ENCODE measurements around the gene TMEM222.

The TMEM222 gene

DNA sequence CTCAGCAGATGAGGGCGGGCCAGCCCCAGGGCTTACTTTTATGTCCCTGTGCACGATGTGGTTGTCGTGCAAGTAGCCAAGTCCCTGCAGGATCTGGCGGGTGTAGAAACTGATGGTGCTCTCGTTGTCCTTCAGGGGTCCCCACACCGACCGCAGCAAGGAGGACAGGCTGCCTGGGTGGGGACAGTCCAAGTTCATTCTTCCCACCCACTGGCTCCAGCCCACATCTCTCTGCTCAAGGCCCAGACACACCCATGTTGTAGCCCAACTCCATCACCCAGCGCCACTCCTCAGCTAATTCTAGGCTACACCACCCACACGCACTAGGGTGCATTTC is 37.8 kb downstream of the TMEM222 start:
- no peak for DNase-seq (ENCODE audit: low read depth in 2 of 2)

DNA sequence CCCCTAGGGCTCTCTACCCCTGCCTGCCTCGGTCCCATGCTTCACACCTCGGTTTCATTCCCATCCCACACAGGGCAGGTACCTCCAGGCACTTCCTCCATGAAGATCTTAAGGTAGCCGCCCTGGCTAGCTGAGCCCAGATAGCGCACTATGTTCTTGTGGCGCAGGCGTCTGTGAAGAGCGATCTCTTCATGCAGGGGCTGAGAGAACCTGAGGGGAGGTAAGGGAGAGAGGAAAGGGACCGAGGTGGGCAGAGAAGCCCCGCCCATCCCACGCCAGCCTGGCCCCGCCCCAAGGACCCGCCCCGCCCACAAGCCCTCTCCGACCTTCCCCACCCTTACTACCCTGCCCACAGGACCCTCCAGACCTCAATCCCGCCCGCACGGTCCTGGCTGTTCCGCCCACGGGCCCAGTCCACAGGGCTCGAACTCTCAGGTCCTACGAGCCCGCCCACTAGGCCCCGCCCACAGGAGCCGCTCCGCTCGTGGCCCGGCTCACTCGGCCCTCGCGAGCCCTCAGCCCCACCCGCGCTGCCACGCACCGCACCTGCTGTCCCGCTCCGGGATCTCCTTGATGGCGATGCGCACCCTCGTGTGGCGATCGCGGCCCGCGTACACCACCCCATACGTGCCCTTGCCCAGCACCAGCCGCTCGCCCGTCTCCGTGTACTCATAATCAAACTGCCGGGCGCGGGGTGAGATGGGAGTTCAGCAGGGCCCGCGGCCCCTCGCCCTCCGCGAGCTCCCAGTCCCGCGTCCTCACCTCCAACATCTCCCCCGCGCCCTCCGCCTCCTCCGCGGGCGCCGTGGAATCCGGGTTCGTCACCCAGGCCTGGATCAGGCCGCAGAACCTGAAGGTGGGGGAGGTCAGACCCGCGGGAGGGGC is 38.4 kb downstream of the TMEM222 start:
- DNase-seq (ENCODE audit: low read depth in 2 of 2), result no peak

DNA sequence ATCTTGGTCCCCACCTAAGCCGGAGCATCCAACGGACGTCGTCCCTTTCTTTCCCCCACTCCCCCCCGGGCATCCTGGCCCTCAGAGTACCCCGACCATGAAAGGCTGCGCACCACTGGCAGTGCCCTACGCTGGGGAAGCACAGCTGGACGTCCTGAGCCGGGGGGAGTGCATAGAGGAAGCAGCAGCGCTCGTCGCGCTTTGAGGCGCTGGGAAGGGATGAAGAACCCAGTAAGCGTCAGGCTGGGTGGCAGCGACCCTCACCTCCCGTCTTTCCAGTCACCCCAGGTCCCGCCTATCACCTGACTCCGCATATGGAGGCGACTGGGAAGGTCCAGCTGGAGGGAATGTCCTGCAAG is 39.1 kb downstream of the TMEM222 start:
- no peak for DNase-seq (ENCODE audit: low read depth in 2 of 2)

DNA sequence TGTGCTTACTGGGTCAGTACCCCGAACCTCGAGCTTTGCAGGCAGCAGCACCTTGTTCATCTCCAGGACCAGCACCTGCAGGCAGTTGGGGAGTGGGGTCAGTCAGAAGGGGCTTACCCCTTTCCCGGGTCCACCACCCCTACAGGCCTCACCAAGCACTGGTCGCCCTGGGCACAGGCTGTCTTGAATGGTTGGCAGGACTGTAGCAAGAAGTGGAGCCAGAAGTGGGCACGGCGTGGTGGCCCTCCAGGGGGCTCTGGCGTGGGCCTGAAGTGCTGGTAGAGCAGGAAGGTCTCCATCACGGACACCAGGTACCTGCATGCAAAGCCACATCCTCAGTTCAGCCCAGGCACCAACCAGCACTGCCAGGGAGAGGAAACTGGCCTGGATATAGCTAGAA is 39.6 kb downstream of the TMEM222 start:
- no peak for DNase-seq (ENCODE audit: low read depth in 2 of 2)

DNA sequence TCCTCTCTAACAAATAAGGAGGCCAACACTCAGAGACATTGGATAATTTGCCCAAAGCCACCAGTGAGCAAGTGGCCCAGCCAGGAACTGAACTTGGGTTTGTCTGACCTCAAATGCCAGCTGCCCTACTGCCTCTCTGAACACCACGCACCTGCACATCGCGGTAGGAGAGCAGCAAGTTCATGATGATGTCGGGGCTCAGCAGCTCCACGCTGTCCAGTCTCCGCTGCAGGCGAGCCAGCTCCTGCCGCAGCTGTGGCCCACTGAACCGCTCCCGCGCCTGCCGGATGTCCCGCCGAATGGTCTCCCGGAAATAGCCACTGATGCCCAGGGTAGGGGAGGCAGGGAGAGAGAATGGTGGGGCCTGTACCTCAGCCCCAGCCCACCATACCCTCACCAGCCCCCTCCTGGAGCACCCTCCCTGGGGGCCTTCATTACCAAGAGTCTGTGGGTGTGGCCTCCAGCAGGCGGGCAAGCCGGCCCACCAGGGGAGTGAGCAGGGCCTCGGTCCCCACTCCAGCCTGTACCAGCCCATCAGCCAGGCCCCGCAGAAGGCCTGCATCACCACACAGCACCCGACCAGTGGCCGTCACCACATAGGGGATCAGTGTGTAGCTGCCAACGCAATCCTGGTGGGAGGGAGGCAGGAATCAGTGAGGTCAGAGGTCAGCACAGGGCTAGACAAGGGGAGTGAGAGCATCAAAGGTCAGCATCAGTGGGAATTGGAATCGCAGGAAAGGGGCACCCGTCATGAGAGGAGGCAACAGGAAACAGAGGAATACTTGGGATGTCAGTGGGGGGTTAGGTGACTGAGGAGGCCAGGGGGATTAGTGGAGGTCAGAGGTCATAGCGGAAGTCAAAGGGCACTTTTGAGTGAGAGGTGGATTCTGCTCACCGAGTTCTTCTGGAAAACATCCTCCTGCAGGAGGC is 42.1 kb downstream of the TMEM222 start:
- no peak for DNase-seq (ENCODE audit: low read depth in 2 of 2)

DNA sequence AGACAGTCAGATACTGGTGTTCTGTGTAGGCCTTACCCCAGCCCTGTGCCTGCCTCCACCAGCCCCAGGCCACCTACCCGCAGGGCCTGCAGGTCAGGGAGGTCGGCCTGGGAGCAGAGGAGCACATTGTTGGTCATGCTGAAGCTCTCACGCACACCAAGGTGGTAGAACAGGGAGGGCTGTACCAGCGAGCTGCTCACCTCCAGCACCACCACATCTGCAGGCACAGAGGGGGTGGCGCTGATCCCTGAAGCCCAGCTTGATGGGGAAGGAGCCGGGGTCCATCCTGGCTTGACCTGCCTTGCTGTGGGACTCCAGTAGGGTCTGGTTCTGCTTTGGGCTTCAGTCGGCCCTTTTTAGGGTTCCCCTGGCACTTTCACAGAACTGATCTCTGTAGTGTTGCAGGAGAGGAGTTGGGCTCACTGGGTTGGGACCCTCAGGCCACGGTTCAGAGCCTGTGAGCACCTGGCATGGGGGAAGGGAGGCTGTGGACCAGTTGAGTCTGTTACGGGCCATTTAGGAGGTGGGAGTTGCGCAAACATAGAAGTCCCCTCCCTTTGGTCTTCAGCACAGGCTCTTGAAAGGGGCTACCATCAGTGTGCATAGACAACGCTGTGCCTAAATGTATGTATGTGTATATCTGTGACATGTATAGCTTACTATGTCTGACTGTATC is 42.9 kb downstream of the TMEM222 start:
- no peak for DNase-seq (ENCODE audit: low read depth in 2 of 2)

DNA sequence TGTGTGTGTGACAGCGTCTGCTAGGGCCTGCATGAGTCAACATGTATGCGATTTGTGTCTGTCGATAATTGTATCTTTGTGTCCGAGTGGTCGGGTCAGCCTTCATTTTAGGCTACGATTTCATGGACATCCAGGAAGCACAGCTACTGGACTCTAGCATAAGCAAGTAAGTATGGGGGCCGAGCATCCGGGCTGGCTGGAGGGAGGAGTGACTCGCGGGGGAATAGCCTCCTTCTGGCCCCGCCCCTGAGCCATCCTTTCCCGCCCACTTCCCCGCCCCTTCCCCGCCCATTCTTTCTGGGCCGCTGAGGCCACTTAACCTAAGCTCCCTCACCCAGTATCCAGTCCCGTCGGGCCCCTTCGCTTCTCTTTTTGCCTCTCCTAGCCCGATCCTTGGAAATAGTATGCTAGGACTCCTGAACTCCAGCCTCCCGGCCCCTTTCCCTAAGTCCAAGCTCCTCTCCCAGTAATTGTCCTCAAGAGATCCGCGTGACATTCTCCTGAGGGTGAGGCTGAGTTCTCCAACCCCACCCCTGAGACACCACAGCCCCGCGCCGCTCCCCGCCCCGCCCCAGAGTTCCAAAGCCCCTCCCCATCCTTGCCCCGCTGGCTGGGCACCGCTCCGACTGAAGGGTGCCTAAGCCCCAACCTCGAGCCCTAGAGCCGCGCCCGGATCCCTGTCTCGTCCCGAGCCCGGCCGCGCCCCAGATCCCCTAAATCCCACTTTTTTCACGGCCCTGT is 43.6 kb downstream of the TMEM222 start:
- peak in 1 of 2 donors; percentile 74 for DNase-seq (ENCODE audit: low read depth in 2 of 2)

DNA sequence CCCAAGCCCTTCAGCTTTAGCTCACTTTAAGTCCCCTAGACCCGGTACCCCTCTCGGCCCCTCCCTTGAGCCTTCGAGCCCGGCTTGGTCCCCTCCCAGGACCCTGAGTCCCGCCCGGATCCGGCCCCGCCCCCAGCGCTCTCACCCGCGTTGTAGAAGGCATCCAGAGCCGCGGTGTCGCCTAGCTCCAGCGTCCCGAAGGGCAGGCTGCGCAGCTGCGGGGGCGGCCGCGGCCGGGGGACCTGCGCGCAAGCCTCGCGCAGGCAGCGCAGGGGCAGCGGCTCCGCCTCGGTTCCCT is 44.1 kb downstream of the TMEM222 start:
- peak; percentile 77 to 78 for DNase-seq (ENCODE audit: low read depth in 2 of 2)

DNA sequence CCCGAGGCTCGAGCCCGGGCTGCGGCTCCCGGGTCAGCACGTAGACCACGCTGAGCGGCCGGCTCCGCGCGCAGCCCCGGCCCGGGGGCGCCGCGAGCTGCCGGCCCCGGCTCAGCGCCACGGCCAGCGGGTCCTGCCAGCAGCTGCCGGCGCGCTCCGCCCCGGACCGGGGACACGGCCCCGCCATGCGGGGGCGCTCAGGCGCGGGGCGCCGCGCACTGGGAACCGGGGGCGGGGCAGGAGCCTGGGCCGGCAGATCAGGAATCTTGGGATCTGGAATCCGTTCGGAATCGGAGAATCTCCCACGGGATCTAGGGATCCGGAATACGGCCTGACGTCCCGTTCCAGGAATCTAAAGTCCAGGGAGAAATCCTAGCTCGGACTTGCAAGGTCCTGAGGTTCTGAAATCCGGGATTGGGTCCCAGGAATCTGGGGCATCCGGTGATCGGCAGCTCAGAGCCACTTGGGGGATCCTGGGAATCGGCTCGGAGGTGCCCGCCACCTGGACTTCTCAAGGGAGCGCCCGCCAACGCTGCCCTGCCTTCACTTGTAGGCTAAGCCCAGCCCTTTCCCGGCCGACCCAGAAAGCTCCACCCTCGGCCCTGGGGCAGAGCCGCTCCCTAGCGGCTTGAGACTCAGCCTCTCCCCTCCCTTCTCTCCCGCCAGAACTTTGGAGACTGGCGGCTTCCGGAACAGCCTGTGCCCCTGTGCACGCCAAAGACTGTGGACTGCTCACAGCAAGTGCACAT is 44.6 kb downstream of the TMEM222 start, which contains the start of gene MAP3K6:
MAP3K6 (minus strand) TSS at position 551 of the 749 bp plus-strand sequence; CDS start at position 187, 364 bp downstream.
- no peak for DNase-seq (ENCODE audit: low read depth in 2 of 2)

DNA sequence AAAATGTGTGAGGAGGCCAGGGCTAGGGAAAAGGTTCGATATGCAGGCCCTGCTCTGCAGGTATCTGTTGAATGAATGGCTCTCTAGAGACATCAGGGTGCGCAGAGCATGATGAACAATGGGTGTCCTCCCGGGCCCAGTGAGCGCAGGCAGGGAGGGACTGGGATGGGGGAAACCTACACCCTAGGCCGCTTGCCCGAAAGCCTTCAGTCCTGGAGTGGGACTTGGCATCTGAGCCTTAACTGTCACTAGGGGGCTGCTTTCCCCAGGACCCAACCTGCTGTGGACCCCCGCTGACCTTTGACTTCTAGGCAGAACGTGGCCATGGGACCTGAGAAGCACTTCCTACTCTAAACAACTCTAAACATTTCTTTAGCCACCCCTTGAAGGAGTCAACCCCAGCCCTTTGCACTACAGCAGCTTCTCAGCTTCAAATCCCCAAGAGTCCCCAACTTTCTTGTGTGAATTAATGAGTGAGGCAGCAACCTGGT is 45.2 kb downstream of the TMEM222 start:
- no peak for DNase-seq (ENCODE audit: low read depth in 2 of 2)

DNA sequence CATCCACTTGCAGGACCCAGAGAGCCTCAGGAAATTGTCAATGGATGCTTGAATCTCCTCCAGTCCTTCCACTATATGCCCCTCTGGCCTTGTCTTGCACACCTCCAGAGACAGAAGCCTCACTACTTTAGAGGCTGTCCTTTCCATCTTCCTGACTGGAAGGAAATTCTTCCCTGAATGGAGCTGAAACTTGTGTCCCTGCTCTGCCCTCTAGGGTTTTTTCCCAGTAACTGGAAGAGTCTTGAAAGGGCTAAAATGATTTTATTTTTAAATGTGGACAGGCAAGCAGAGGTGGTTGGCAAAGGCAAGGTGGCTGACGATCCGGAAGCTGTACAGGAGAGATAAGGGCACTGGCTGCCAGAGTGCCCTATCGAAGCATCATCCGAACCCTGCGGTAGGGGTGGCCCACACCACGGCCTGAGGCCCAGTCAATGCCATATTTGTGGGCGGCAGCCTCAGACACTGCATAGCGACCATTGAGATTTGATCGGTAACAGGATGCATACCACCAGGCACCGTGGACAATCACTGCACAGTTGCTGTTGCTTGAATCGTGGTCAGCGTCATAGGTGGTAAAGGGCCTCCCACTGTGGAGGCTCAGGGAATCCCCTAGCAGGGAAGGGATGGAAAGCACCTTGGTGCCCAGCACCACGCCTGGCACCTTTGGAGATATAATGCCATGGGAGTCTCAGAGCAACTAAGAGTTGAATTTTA is 47.1 kb downstream of the TMEM222 start:
- DNase-seq (ENCODE audit: low read depth in 2 of 2), result no peak

DNA sequence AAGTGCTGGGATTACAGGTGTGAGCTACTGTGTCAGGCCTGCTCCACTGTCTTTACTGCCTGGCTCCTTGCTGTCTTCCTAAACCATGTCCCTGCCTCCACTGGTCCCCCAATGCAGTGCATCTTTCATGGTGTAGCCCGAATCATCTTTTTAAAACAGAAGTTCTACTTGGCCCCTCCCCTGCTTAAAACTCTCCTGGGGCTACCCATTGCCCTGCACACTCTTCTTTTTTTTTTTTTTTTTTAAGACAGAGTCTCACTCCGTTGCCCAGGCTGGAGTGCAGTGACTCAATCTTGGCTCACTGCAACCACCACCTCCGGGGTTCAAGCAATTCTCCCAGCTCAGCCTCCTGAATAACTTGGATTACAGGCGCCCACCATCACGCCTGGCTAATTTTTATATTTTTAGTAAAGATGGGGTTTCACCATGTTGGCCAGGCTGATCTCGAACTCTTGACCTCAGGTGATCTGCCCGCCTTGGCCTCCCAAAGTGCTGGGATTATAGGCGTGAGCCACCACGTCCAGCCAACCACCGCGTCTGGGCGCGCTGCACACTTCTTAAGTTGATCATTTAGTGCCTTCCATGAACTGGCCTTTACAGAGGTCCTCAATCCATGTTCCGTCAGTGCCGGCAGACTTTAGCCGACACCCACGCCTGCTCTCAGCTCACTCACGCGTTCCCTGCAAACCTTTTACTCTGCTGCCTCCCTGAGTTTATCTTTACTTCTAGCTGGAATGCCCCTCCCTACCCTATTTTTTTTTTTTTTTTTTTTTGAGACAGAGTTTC is 50.3 kb downstream of the TMEM222 start:
- DNase-seq (ENCODE audit: low read depth in 2 of 2), result no peak

DNA sequence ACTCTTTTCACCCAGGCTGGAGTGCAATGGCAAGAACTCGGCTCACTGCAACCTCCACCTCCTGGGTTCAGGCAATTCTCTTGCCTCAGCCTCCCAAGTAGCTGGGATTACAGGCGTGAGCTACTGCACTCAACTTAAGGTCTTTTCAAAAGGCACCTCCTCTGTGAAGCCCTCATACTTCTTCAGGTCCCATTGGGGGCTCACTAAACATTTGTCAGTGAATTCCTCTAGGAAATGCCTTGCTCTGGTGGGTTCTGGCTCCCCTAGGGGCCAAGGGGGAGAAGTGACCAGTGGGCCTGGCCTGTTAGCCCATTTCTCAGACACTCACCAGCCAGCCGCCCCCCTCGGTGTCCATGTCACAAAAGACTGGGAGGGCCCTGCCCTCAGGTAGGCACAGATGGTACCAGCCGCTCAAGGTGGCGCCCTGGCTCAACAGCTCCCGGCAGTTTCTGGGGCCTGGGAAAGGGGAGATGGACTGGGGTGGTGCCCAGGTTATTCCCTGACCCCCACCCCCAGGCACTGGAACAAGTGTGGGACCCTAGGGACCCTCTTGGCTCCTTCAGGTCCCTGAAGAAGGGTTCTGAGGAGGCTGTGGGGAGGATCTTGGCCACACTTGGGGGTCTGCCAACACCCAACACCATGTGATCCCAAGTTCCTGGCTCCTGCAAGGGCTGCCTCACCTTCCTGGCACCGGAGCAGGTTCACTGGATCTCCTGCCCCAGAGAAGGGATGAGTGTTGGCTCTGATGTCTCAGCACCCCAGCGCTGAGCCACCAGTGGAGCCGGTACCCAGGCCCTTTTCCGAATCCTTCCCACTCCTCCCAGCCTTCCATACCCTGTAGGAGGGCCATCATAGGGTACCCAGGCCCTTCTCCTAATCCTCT is 51.1 kb downstream of the TMEM222 start:
- DNase-seq (ENCODE audit: low read depth in 2 of 2), result no peak

DNA sequence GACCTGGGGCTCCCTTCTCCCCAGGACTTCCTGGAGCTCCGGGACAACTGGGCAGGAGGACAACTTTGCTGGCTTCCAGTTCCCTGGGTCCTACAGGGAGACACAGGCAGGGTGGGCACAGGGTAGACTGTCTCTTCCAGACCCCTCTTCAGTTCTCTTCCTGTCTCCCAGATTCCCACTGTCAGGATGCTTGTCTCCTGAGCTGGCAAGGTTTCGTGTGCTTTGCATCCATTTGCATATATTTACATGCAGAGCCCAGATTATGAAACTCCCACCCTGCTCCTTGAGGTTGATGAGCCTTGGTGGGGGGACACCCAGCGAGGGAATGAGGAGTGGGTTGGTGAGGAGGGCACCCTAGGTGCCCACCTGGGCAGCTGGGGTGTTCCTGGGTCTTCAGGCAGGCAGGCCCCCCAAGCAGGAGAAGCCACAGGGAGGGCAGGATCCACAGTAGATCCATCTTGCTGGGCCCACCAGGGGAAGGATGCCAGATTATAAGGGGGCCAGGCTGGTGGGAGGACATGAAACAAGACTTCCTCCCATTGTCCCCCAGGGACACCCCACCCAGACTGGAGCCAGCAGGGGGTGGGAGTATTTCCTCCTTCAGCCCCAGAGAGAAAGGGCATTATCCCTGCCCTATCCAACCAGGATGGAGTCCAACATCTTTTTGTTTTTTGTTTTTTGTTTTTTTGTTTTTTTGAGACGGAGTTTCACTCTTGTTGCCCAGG is 52.6 kb downstream of the TMEM222 start, which contains the start of gene FCN3:
FCN3 (minus strand) TSS at position 463 of the 725 bp plus-strand sequence; CDS start at position 457, 6 bp downstream.
- no peak for DNase-seq (ENCODE audit: low read depth in 2 of 2)

DNA sequence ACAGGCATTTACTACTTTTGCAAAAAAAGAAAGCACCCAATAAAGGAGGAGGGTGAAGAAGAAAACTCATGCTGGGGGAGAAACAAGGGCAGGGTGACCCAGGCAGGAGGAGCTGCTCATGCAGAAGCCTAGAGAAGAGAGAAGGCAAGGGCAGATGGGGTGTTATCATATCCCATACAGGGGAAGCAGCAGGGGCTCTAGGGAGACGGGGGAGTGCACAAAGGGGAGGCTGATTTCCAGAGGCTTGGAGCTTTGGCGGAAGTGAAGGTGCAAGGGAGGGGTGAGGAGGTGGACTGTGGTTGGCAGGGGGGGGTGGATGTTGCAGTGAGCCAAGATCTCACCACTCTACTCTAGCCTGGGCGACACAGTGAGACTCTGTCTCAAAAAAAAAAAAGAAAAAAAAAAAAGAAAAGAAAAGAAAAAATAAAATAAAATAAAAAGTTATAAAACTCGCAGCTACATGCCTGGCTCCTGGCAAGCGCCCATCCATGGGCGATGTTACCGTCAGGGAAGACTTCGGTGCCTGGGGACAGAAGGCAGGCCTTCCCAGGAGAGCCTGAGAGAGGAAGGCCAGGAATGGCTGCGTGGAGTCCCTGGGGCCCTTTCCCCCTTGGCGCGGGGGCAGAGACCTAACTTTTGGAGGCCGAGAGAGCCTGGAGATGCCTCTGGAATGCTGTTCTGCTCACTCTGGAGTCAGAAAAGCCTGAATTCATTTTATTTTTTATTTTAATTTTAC is 56.0 kb downstream of the TMEM222 start:
- DNase-seq (ENCODE audit: low read depth in 2 of 2), result no peak

DNA sequence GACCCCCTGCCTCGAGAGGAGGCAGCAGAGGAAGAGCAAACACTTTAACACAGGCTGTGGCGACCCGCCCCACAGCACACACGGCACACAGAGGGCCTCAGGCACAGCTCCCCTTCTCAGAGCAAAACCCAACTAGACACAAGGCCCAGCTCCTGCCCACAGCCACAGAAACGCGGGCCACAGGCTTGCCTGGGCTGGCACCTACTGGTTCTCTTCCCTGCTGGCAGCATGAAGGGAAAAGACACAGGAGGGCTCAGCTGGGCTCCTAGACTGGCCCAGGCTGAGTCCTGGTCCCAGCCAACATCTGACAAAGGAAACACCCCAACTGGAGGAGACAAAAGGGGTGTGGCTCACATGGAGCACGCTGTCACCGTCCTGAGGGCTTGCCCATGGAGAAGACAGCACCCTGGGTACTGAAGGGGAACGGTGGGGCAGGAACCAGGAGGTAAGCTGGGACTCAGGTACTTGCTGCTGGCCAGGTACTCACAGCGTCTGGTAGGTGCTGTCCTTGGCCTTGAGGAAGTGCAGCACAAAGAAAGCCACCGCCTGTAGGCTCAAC is 57.7 kb downstream of the TMEM222 start:
- no peak for DNase-seq (ENCODE audit: low read depth in 2 of 2)

All from stimulated activated CD8-positive, alpha-beta memory T cell treated with anti-CD3 and anti-CD28 coated beads, Interleukin-15, amount 100 ng/mL, for 48 hours (primary cell).